GM23338 (cell line): ENCODE data around the gene SERPINH1.

ENCODE experiments used
- CTCF ChIP-seq, 2 experiments: fragments of 200-600 bp in 1 of 2; sonication (generic) in 1 of 2; conservative IDR thresholded peaks; 2 replicates each; pipeline versions ENCODE4 v1.5.1 to v1.6.1; 2016 to 2017; ENCODE audit warnings: antibody characterized with exemption in 2 of 2, low read depth in 2 of 2, mild to moderate bottlenecking in 2 of 2, moderate library complexity in 1 of 2
- EZH2 ChIP-seq: fragments of 200-600 bp; sonication (generic); IDR thresholded peaks from one replicate; pipeline ENCODE4 v1.8.0; 2017; ENCODE audit warnings: antibody characterized with exemption, mild to moderate bottlenecking, low read depth; ENCODE audit not compliant: unreplicated experiment
- NANOG ChIP-seq: IDR thresholded peaks from 2 replicates; pipeline ENCODE4 v1.6.1; 2016; ENCODE audit warnings: antibody characterized with exemption, borderline replicate concordance

GRCh38 chr11:75554258-75555022, 7.6 kb upstream of the SERPINH1 start:
- TF ChIP-seq CTCF (conservative IDR thresholded peaks at IDR 0.05; ENCODE audit: low read depth in 2 of 2) (no peak), EZH2 (no peak), NANOG (no peak)
